ENCODE results near the gene HRCT1. TPM values are rescaled to one million over a fixed set of nuclear protein-coding genes. Genes with fewer than 3 reads are reported as not detected.

Gene HRCT1
- total RNA-seq, 1 experiment from 2014 or later: not detected

DNA sequence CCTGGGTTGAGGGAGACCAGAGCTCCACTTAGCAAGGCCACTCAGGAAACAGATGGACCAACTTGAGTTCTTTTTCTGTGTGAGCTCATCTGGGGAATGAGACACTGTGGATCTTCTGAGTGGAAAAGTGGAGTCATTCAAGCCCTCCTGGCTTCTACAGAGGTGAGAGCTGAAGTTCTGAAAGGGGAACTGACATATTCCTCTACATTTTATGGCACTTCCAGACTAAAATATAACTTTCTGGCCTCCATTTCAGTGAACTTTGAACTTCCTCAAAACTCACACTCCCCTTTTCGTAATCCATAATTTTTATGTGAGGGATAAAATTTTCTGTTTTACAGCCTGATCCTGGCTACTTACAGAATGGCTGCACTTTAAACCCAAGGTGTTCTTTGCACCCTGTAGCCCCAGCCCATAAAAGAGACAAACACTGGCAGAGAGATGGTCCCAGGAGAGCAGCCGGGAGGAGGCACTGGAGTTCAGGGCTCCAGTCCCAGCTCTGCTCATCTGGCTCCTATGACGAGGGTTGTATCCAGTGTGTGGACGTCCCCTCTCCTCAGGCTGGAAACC lies 14.1 kb downstream of the HRCT1 start:
- TF ChIP-seq, protein P1, sequence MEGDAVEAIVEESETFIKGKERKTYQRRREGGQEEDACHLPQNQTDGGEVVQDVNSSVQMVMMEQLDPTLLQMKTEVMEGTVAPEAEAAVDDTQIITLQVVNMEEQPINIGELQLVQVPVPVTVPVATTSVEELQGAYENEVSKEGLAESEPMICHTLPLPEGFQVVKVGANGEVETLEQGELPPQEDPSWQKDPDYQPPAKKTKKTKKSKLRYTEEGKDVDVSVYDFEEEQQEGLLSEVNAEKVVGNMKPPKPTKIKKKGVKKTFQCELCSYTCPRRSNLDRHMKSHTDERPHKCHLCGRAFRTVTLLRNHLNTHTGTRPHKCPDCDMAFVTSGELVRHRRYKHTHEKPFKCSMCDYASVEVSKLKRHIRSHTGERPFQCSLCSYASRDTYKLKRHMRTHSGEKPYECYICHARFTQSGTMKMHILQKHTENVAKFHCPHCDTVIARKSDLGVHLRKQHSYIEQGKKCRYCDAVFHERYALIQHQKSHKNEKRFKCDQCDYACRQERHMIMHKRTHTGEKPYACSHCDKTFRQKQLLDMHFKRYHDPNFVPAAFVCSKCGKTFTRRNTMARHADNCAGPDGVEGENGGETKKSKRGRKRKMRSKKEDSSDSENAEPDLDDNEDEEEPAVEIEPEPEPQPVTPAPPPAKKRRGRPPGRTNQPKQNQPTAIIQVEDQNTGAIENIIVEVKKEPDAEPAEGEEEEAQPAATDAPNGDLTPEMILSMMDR (conservative IDR thresholded peaks at IDR 0.05): no peak
- Histone ChIP-seq H3K9ac (ENCODE audit: extremely low read depth, insufficient read length, low read length) (no peak overlapping the region), H2BK12ac (ENCODE audit: insufficient read length, low read depth, low read length) (no peak overlapping the region), H3K79me1 (ENCODE audit: insufficient read depth, low read depth, low read length, poor library complexity, severe bottlenecking) (no peaks in the 10 kb centered on the region), H3K79me2 (ENCODE audit: insufficient read depth, low read length) (no peaks in the 10 kb centered on the region), H3K23me2 (ENCODE audit: insufficient read length, low read depth, low read length, poor library complexity, severe bottlenecking) (no peaks in the 10 kb centered on the region), H2AFZ (ENCODE audit: low read length) (no peak overlapping the region), H2BK20ac (ENCODE audit: low read depth, low read length, poor library complexity, severe bottlenecking) (no peak overlapping the region), H4K8ac (replicated peaks; ENCODE audit: insufficient read length, low read depth, low read length) (no peak overlapping the region), H3K56ac (ENCODE audit: insufficient read length, low read depth, low read length) (no peak overlapping the region), H3K4me2 (ENCODE audit: insufficient read depth, insufficient read length, low read length) (no peak overlapping the region), H3K27ac (ENCODE audit: insufficient read length, low read depth, low read length) (no peak overlapping the region), H3K14ac (ENCODE audit: insufficient read depth, low read length) (no peak overlapping the region), H3T11ph (ENCODE audit: low read length) (no peak overlapping the region), H3K18ac (ENCODE audit: insufficient read length, low read depth, low read length) (no peak overlapping the region), H4K20me1 (ENCODE audit: control insufficient read depth, insufficient read depth, insufficient read length) (no peaks in the 10 kb centered on the region), H3K4ac (ENCODE audit: low read depth, low read length) (no peak overlapping the region), H3K9me3 (ENCODE audit: control insufficient read depth, low read depth, low read length) (no peaks in the 10 kb centered on the region), H2BK15ac (ENCODE audit: low read depth, low read length) (no peak overlapping the region), H4K91ac (ENCODE audit: insufficient read length, low read depth, low read length) (no peak overlapping the region), H3K27me3 (ENCODE audit: insufficient read depth, low read length) (no peaks in the 10 kb centered on the region), H4K5ac (ENCODE audit: insufficient read length, low read depth, low read length) (no peak overlapping the region), H2AK5ac (ENCODE audit: insufficient read length, low read length) (no peak overlapping the region), H2BK5ac (ENCODE audit: insufficient read length, low read length) (no peak overlapping the region), H3K23ac (ENCODE audit: insufficient read length, low read depth, low read length) (no peak overlapping the region), H2BK120ac (ENCODE audit: low read depth, low read length, poor library complexity, severe bottlenecking) (no peak overlapping the region), H3K4me1 (ENCODE audit: insufficient read depth, low read length) (no peaks in the 10 kb centered on the region)
- no peak overlapping the region for H3K27ac Mint-ChIP-seq
- no peak for DNase-seq
- no peaks in the 10 kb centered on the region for H3K9me3 Mint-ChIP-seq
- H3K27me3 Mint-ChIP-seq (ENCODE audit: low read depth): no peaks in the 10 kb centered on the region; the same call in 1 of the 2 replicates
- H3K4me1 Mint-ChIP-seq: peaks cover 10 to 13% of the 10 kb centered on the region in 2 experiments
- no peak overlapping the region for H3K4me3 Mint-ChIP-seq
- no peaks in the 10 kb centered on the region for H3K36me3 Mint-ChIP-seq (ENCODE audit: insufficient read depth in 1 of 3, low read depth in 3 of 3)
- no CpG with 5 or more reads among the region's 4 CpGs for WGBS (ENCODE audit: extremely low coverage, insufficient read length, low lambda C conversion rate)

All from H9 (cell line).